DND-41 (cell line): ENCODE results near the gene C10orf120.

Experiments
- CTCF ChIP-seq: IDR thresholded peaks from 2 replicates; pipeline ENCODE4 v1.5.1; 2012; ENCODE audit warnings: borderline replicate concordance, low read length, moderate library complexity, mild to moderate bottlenecking; ENCODE audit not compliant: poor library complexity, severe bottlenecking; ENCODE audit errors: extremely low read depth
- EZH2 ChIP-seq: IDR thresholded peaks from 3 replicates; pipeline ENCODE4 v1.6.1; 2012; ENCODE audit warnings: borderline replicate concordance, low read depth, mild to moderate bottlenecking, moderate library complexity, low read length, inconsistent platforms; ENCODE audit not compliant: severe bottlenecking

DNA sequence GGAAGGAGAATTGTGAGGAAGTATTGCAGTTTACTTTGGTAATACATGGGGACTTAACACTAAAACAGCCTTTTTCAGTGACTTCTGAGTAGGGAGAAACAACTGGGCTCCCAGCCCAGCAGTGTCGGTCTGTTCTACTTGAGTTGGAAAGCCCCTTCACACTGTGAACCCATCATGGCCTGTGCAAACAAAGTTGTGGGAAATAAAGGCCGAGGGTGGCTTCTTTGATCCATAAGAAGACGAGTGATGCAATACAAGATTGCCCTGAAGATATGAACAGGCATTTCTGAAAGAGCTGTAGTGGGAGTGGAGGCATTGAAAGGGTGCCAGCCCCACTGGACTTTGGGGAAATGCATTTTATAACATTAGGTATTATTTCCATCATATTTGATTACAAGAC is 28.3 kb downstream of the C10orf120 start:
- TF ChIP-seq EZH2 (no peak), CTCF (no peak)
